GM21367 (cell line): ENCODE results near the gene SEMA4A.
"Not testable (repeated sequence)": the region's sequence is repeated elsewhere in the genome, so short reads cannot be mapped to it uniquely, and the experiment has no call there.

Source experiments
- ATAC-seq: cut with Tn5 transposase; IDR thresholded peaks from one replicate; pipeline ENCODE4 v1.9.1; 2021; ENCODE audit not compliant: unreplicated experiment

SEMA4A gene

GRCh38 chr1:156153362-156153761 is at the start of gene SEMA4A:
TSS of gene SEMA4A (plus strand) at chr1:156153585. CDS start at chr1:156154579, 994 bp downstream.
- no peak for ATAC-seq

- ATAC-seq = no peak
These were observed 49.1 kb upstream of the SEMA4A start for GRCh38 chr1:156104065-156104810.

GRCh38 chr1:156104861-156105832 is 48.2 kb upstream of the SEMA4A start:
- ATAC-seq = no peak

- peak; percentile 10 for ATAC-seq
These were observed 46.5 kb upstream of the SEMA4A start for GRCh38 chr1:156106624-156107488.

- no peak for ATAC-seq
These were observed 45.3 kb upstream of the SEMA4A start for GRCh38 chr1:156108057-156108456.

GRCh38 chr1:156108664-156109241 is 44.6 kb upstream of the SEMA4A start:
- ATAC-seq = no peak

- no peak for ATAC-seq
These were observed 43.1 kb upstream of the SEMA4A start for GRCh38 chr1:156110252-156110651.

GRCh38 chr1:156111355-156111962 is 41.9 kb upstream of the SEMA4A start:
- no peak for ATAC-seq

- no peak for ATAC-seq
These were observed 40.9 kb upstream of the SEMA4A start for GRCh38 chr1:156112276-156113137.

GRCh38 chr1:156113282-156113950 is 40.0 kb upstream of the SEMA4A start:
- ATAC-seq = no peak

- peak; percentile 46 for ATAC-seq
These were observed 39.1 kb upstream of the SEMA4A start, which contains the start of gene LMNA for GRCh38 chr1:156114101-156114918. TSS of gene LMNA (plus strand) at chr1:156114711. CDS start at chr1:156114919, 208 bp downstream.

- no peak for ATAC-seq
These were observed 38.4 kb upstream of the SEMA4A start for GRCh38 chr1:156114919-156115513.

- no peak for ATAC-seq
These were observed 37.6 kb upstream of the SEMA4A start for GRCh38 chr1:156115514-156116374.

GRCh38 chr1:156116731-156117130 is 36.7 kb upstream of the SEMA4A start:
- not testable (repeated sequence) for ATAC-seq

- no peak for ATAC-seq
These were observed 35.8 kb upstream of the SEMA4A start for GRCh38 chr1:156117414-156118176.
